ENCODE data around the gene SLC44A1.
A peak's percentile ranks its signal among the peaks of the same experiment; 100 is the strongest.

Gene SLC44A1

DNA sequence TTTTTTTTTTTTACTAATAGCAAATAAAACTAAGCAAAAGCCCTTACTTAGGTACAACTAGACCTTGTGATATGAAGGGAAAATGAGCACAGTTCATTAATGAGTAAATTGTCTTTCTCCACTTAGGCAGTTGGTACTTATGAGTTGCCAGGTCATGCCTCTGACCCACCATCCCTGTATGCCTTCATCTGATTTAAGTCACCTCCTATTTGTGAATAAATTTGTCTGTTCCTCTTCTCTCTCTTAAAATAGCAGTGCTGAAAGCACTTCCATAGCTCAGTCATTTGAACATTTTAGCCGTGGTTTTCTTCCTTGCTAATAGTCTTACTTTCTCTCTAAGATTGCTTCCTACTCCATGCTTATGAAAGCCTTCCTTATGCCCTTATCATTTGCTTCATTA lies 61.4 kb downstream of the SLC44A1 start:
- no peak for DNase-seq (ENCODE audit: low spot score)

DNA sequence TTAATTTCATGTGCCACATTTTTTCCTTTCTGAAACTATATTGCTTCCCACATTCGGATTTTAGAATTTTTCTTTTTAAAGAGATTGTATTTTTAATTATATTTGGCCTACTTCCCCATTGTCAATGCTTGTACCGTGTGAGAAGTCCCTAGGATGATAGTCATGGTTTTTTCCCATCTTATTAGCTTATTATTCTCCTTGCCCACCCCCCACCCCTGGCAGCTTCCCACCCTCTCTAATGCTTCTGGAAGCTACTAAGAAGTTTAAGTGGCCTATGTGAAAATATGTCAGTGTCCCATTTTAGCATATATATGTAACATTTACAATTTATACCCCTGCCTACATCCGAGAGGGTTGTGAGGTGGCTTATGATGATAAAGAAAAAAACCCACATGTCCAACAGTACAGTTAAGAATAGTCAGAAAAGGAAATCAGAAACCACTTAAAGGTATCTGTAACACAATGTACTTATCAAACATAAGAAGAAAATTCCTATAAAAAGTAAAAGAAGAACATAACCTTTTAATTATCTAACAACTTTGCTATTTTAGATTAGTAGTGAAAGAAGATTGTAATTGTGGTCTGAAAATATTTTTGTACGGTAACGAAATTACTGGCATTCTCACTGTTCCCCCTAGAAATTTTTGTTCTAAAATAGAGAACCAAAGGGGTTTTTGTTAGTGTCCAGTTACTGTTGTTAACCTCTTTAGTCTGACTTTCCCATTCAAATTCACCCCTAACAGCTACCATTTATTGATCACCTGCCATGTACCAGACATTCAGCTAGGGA lies 62.1 kb downstream of the SLC44A1 start:
- no peak for DNase-seq (ENCODE audit: low spot score)

DNA sequence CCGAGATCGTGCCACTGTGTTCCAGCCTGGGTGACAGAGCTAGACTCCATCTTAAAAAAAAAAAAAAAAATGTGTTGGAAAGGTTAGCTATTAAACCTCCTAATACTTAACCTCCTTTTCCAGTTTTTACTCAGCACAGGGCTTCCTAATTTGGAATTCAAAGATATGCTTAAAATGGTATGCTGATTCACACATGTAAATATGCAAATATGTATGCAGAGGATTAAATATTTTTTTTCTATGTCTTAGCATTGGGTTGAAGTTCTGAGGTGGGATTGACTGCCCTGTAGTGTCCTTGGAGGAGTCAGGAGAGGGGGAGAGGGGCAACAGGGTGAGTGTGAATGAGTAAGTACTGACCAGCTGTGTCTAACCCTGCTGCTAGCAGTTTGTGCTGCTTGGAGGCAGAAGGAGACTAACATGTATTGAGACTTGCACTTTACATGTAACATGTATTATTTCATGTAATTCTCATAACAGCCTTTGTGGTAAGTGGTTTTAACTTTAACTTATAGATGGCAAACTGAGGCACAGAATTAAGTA lies 63.2 kb downstream of the SLC44A1 start:
- no peak for DNase-seq (ENCODE audit: low spot score)

DNA sequence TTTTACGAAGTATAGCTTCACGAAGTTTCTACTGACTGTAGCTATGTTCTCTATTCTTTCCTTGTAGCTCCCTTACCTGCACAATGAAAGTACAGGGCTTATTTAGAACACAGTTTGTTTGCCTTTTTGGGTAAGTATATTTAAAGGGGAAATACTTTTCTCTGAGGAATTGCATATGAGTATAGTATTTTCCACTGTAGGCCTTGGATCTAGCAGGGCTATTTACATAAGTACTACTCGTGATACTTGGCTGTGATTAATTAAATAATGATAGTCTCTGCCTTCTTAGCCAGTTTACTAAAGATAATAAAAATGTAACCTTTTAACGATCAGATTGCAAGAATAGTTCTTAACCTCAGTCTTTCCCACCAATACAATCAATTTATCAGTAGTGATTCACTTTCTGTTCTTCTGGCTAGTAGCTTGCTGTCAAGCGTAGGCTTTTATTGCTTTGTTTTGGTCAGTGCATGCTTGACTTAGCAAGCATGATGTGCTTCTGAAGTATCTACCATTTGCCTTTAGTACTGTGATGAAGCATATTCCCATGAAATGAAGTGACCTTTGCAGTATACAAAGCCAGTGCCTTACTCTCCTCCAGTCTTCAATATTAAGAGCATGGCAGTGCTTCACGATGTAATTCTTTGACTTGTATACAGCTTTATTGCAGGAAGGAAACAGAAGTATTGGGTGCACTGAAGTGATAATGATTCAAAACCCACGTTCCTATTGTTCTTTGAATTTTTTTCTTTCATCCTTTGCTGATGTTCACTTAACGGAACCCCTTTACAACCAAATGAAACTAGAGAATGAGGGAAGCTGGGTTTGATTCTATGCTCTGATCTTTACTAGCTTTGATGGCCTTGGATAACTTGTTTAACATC lies 64.2 kb downstream of the SLC44A1 start:
- no peak for DNase-seq (ENCODE audit: low spot score)

DNA sequence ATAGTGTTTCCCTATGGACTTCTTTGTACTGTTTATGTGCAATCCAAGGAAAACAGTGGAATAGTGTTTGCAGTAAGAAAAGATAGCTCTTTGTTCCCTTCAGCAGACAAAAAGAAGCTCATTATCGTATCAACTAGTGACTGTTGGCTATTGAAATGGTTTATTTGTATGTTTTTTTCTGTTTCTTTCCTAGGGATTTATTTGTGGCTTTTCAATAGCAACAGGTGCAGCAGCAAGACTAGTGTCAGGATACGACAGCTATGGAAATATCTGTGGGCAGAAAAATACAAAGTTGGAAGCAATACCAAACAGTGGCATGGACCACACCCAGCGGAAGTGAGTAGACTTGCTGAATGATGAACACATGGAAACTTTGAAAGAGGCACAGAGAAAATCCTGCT lies 65.1 kb downstream of the SLC44A1 start:
- DNase-seq (ENCODE audit: low spot score), result no peak

DNA sequence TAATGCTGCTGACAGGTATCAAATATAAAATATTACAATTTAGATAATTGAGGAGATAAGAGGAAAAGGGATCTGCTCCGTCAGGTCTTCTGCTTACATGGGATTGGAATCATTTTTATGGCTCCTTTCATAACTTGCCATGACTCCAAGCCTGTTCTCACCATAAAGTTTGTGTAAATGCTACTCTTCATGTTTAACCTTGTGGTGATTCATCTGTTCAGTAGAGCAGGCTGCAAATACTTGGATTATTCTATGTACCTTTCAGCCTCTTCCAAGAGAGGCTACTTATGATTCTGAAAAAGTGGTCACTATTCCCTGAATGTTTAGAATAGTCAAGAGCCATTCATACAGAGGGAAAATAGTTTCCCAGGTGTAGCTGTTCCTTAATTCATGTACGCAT lies 66.9 kb downstream of the SLC44A1 start:
- DNase-seq (ENCODE audit: low spot score), result no peak

DNA sequence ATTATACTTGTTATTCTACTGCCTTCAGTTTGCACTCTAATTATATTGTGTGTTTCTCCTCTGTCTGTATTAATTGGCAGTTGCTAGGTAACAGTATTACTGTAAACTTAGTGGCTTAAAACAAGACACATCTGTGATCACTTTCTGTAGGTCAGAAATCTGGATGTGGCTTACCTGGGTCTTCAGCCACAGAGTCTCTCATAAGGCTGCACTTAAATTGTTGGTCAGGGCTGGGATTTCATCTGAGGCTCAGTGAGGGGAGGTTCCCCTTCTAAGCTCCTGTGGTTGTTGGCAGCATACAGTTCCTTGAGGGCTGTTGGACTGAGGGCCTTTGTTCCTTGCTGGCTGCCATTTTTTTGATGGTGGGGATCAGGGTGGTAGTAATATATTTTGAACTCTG lies 68.8 kb downstream of the SLC44A1 start:
- DNase-seq (ENCODE audit: low spot score), result no peak

- DNase-seq (ENCODE audit: low spot score), result no peak
Observed at GRCh38 chr9:105316703-105317102, 72.3 kb downstream of the SLC44A1 start.

DNA sequence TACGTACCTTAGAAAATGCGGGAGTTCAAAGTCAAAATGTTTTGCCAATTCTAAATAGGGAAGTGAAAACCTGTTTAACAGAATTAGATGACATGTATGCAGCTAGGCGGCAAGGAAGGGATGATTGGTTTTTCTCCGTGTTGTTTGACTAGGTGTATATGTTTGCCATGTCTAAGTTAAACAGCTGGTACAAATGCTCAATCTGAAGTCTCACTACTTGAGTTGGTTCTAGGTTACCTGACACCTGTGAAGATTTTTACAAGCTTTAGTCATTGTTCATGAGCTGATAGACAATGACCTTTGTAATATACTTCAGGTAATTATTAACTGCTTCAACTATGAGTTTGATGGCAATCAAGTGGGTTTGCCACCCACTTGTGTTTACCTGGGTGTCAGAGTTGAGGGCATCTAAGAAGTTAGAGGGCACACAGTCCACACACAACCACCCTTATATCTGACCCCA lies 74.3 kb downstream of the SLC44A1 start:
- no peak for DNase-seq (ENCODE audit: low spot score)

- no peak for DNase-seq (ENCODE audit: low spot score)
Observed at GRCh38 chr9:105319202-105319813, 74.9 kb downstream of the SLC44A1 start.

DNA sequence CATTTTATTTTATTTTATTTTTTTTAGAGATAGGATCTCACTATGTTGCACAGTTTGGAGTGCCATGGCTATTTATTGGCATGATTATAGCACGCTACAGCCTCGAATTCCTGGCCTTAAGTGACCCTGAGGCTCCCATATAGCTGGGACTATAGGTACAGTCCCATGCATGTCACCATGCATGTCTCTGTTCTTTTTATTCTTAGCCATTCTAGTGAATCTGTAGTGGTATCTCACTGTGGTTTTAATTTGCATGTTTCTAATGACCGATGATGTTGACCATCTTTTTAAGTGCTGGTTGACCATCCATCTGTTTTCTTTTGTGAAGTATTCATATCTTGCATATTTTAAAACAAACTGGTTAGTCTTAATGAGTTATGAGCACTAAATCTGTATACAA lies 76.1 kb downstream of the SLC44A1 start:
- no peak for DNase-seq (ENCODE audit: low spot score)

DNA sequence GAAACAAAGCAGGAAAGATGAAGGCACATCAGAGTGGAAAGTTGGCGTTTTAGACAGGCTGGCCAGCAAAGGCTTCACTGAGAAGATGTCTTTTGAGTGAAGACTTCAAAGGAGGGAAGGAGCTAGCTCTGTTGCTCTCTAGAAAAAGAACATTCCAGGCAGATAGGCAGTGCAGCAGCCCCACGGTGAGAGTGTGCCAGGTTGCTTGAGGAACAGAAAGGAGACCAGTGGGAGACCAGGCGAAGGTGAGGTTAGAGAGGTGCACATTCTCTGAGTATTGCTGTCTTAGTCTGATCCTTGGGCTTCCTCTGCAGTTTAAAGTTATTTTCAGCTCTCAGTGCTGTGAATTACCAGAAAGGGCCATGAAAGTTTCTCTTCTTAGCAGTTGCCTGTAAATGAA lies 83.8 kb downstream of the SLC44A1 start:
- DNase-seq (ENCODE audit: low spot score), result peak; percentile 60

- DNase-seq (ENCODE audit: low spot score), result peak; percentile 95
Observed at GRCh38 chr9:105328872-105329718, 84.6 kb downstream of the SLC44A1 start.

DNA sequence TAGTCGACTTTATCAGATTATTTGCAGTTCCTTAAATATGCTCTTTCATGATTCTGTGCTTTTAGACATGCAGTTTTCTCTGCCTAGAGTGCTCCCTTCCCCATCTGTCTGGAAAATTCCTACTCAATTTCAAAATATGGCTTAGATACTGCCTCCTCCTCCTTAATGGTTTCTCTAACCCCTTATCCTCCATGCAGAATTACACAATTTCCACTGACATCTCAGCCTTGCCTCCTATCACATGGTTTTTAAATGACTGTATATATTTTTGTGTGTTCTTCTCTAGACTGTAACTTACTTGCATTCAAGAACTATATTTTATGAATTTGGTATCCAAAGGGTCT lies 85.2 kb downstream of the SLC44A1 start:
- DNase-seq (ENCODE audit: low spot score), result no peak

- DNase-seq (ENCODE audit: low spot score), result no peak
Observed at GRCh38 chr9:105330201-105330600, 85.8 kb downstream of the SLC44A1 start.

DNA sequence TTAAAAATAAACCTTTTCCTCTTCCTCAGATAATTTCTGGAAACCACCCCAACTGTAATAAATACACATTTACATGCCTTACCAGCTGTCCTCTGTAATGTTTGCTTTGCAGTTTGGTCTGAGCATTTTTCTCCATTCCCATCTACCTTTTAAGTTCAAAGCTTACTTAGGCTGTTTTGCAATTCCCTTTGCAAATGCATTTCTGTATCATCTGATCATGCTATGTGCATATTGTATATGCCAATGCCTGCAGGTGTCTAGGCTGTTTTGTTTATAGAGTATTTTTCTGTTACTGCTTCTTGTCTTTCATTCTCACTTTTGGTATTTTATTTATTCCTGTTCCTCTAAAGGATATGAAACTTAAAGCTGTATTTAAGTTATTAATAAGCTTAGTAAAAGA lies 86.3 kb downstream of the SLC44A1 start:
- peak; percentile 26 for DNase-seq (ENCODE audit: low spot score)

DNA sequence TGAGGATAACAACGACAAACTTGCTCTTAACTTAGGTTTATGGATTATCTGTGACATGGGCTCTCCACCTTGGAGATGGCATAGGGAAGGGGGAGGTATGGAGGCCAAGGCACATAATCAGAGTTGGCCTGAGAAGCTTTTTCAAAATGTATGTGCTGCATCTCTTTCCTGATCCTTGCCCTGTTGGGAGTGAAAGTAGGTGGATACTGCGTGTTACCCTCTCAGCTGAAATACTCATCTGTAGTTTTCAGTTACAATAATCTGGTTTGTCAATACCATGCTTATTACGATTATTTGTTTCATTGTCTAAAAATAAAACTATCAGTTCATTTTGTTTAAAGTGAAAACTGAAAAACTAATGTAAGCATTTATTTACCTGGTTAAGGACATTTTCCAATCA lies 86.7 kb downstream of the SLC44A1 start:
- DNase-seq (ENCODE audit: low spot score), result no peak

GRCh38 chr9:105331755-105332154 lies 87.3 kb downstream of the SLC44A1 start:
- no peak for DNase-seq (ENCODE audit: low spot score)

DNA sequence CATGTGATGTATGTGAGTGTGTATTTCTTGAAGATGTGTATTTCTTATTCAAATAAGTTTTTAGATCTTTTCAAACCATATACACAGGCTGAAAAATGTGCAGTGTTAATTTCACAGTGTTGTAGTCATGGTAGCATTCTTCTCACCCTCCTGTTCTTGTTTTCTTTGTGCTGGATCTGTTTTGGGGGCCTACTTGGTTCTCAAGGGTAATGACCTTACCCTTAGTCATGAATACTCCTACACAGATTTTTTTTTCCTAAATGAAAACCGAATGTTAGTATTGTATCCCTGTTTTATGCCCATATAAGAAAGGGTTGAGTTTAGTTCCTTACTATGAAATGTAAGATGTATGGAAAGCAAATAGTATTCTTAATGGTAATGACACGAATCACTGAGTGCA lies 88.0 kb downstream of the SLC44A1 start:
- DNase-seq (ENCODE audit: low spot score), result no peak

DNA sequence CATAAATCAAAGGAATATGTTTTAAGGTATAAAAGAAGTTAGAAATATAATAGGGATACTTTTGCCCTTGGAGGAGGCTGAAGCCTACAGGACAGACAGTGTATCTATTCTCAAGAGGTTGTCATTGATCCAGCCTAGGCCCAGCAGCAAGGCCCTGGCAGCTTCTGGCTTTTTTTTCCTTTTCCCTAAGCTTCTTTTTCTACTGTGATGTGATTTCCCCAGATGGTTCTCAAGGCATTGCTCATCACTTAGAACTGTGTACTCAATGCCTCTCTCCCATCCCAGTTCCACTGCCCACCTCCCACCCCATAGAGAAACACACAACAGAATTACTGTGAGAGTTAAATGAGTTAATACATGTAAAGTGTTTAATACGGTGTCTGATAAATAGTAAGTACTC lies 88.6 kb downstream of the SLC44A1 start:
- no peak for DNase-seq (ENCODE audit: low spot score)

DNA sequence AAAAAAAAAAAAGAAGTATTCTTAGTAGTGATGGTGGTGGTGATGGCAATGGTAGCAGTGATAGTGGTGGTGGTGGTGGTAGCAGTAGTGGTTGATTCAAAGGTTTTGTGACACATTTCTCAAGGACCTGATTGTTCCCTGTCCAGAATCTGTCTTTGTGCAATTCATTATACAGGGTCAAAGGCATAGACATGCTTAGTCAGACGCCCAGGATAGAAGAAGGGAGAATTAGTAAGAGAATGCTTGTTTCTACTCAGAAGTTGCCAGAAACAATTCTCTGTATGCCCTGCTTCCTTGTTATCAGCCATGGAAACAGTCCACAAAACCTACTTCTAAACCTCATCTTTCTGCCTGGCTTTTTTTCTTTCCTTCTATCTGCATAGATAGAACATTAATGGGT lies 89.4 kb downstream of the SLC44A1 start:
- DNase-seq (ENCODE audit: low spot score), result no peak

GRCh38 chr9:105338308-105338707 lies 93.9 kb downstream of the SLC44A1 start:
- DNase-seq (ENCODE audit: low spot score), result no peak
